ENCODE data around the gene KRTAP4-16.
"Not testable (repeated sequence)": the region's sequence is repeated elsewhere in the genome, so short reads cannot be mapped to it uniquely, and the experiment has no call there.

KRTAP4-16 gene

GRCh38 chr17:41069031-41069430, 33.0 kb downstream of the KRTAP4-16 start:
- TF ChIP-seq CTCF (IDR thresholded peaks at IDR 0.05; ENCODE audit: low read depth, low read length) = no peak
- no peak overlapping the region for H3K4me3 ChIP-seq (ENCODE audit: low read depth, low read length)

DNA sequence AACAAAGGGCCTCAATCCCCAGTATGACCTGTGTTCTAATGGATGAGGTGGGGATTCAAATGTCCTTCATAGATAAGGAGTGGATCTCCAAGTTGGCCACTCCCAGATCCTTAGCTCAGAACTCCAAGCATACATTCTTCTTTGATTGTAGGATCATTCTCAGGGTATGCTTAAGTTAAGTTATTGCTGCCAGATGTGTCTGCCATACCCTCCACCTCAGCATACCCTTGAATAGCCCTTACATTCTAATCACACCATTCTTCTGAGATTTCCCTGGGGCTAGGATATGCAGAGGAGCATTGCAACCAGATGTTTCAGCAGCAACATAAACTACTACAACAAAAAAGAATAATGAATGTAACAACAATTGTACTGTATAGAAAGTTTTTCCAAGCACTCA, 34.7 kb downstream of the KRTAP4-16 start:
- no peak for TF ChIP-seq CTCF (IDR thresholded peaks at IDR 0.05; ENCODE audit: low read depth, low read length)
- no peak overlapping the region for H3K4me3 ChIP-seq (ENCODE audit: low read depth, low read length)

GRCh38 chr17:41065829-41066624, 36.0 kb downstream of the KRTAP4-16 start, which contains the start of gene KRTAP2-4:
Gene KRTAP2-4 (minus strand): TSS chr17:41065879. CDS start chr17:41065845, 34 bp downstream.
- TF ChIP-seq CTCF (IDR thresholded peaks at IDR 0.05; ENCODE audit: low read depth, low read length) = no peak
- no peak within 1 kb of the TSS for H3K4me3 ChIP-seq (ENCODE audit: low read depth, low read length)

DNA sequence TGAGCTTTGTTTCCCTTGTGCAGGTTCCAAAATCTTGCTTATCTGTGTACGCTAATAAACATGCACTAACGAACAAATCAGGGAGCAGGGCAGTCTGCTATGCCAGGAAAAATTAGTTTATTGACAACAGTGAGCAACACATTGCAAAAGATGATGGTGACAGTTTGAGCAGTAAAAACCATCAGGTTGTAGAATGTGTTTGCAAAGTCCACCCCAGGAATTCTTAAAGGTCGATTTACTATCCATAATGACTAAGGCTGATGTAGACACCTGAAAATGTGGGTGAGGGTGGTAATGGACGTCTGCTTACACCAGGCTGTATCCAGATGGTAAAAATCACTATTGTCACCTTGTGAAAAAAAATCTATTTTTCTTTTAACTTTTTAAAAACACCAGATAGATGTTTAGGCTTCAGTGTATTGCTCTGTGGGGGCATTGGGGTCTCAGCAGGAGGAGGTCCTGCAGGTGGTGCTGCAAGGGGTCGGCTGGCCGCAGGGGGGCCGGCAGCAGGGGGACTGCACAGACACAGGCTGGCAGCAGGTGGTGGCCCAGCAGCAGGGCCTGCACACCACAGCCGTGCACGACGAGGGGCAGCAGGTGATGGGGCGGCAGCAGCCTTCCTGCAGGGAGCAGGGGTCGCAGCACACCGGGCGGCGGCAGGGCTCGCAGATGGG, 36.9 kb downstream of the KRTAP4-16 start:
- H3K4me3 ChIP-seq (ENCODE audit: low read depth, low read length) = not testable (repeated sequence)

DNA sequence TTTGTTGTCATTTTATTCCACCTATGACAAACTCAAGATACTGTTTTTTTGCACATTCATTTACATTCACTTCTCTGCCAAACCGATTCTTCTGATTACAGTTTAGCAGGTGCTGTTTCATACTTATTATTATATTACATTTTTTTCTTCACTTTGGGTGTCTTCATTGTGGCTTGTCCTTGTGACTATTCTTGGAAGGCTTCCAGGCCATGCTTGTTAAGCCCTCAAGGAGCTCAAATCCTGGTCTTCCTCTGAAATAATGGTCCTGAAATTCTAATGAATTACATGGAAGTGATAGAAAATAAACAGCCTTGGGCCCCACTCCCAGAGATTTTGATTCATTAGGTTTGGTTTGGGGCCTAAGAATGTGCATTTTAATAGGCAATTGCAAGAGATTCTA, 37.7 kb downstream of the KRTAP4-16 start:
- TF ChIP-seq CTCF (IDR thresholded peaks at IDR 0.05; ENCODE audit: low read depth, low read length) = no peak
- no peak overlapping the region for H3K4me3 ChIP-seq (ENCODE audit: low read depth, low read length)

- H3K4me3 ChIP-seq (ENCODE audit: low read depth, low read length) = no peak overlapping the region
- no peak for TF ChIP-seq CTCF (IDR thresholded peaks at IDR 0.05; ENCODE audit: low read depth, low read length)
Observed at GRCh38 chr17:41063449-41063848, 38.6 kb downstream of the KRTAP4-16 start.

- no peak for TF ChIP-seq CTCF (IDR thresholded peaks at IDR 0.05; ENCODE audit: low read depth, low read length)
- H3K4me3 ChIP-seq (ENCODE audit: low read depth, low read length) = no peak overlapping the region
Observed at GRCh38 chr17:41061964-41062363, 40.0 kb downstream of the KRTAP4-16 start.

Measured in WI38 (cell line).